ENCODE measurements around the gene CD79A. TPM values are rescaled to one million over a fixed set of nuclear protein-coding genes. Genes with fewer than 3 reads are reported as not detected.

Gene CD79A
- total and polyA plus RNA-seq, 4 donors, result 0.22 to 0.59 (median 0.44) TPM; not detected in 1

GRCh38 chr19:41892173-41892902 is 15.3 kb downstream of the CD79A start:
- H3K9me3 ChIP-seq (ENCODE audit: control insufficient read depth, insufficient read depth, low read length), result no peaks in the 10 kb centered on the region
- 86% methylated on average over 28 of the region's 34 CpGs for WGBS (ENCODE audit: insufficient coverage)
- H3K36me3 ChIP-seq (ENCODE audit: control insufficient read depth, insufficient read depth, low read length), result peaks cover 80% of the 10 kb centered on the region
- no peak overlapping the region for H3K4me3 ChIP-seq (ENCODE audit: low read depth, low read length)
- peaks cover 9% of the 10 kb centered on the region for H3K4me1 ChIP-seq (ENCODE audit: control insufficient read depth, insufficient read depth, low read length)
- H3K27me3 ChIP-seq (ENCODE audit: control insufficient read depth, insufficient read depth, low read length), result no peaks in the 10 kb centered on the region
- DNase-seq (ENCODE audit: low read depth in 4 of 6, low spot score in 6 of 6), result no peak
- no peak overlapping the region for H3K27ac ChIP-seq (ENCODE audit: low read depth, low read length)

DNA sequence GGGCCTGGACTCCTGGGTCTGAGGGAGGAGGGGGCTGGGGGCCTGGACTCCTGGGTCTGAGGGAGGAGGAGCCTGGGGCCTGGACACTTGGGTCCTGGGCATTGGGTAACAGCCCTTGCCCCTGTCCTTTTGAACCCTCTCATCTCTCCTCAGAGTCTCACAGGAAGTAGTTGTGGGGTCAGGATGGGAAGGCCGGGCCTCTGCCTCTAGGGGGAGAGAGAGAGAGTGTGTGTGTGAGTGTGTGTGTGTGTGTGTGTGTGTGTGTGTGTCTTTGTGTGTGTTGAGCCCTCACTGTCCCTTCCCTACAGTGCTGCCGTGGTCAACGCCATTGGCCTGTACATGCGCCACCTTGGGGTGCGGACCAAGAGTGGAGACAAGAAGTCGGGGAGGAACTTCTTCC is 16.8 kb downstream of the CD79A start:
- no peak overlapping the region for H3K4me3 ChIP-seq (ENCODE audit: low read depth, low read length)
- H3K36me3 ChIP-seq (ENCODE audit: control insufficient read depth, insufficient read depth, low read length), result peaks cover 80% of the 10 kb centered on the region
- H3K27ac ChIP-seq (ENCODE audit: low read depth, low read length), result no peak overlapping the region
- no peaks in the 10 kb centered on the region for H3K9me3 ChIP-seq (ENCODE audit: control insufficient read depth, insufficient read depth, low read length)
- no peaks in the 10 kb centered on the region for H3K4me1 ChIP-seq (ENCODE audit: control insufficient read depth, insufficient read depth, low read length)
- no peaks in the 10 kb centered on the region for H3K27me3 ChIP-seq (ENCODE audit: control insufficient read depth, insufficient read depth, low read length)
- WGBS (ENCODE audit: insufficient coverage), result 61% methylated on average over 6 of the region's 6 CpGs
- no peak for DNase-seq (ENCODE audit: low read depth in 4 of 6, low spot score in 6 of 6)

GRCh38 chr19:41894350-41894749 is 17.3 kb downstream of the CD79A start:
- no peak for DNase-seq (ENCODE audit: low read depth in 4 of 6, low spot score in 6 of 6)
- Histone ChIP-seq H3K9me3 (ENCODE audit: control insufficient read depth, insufficient read depth, low read length) (no peaks in the 10 kb centered on the region), H3K27me3 (ENCODE audit: control insufficient read depth, insufficient read depth, low read length) (no peaks in the 10 kb centered on the region), H3K27ac (ENCODE audit: low read depth, low read length) (no peak overlapping the region), H3K4me1 (ENCODE audit: control insufficient read depth, insufficient read depth, low read length) (no peaks in the 10 kb centered on the region), H3K4me3 (ENCODE audit: low read depth, low read length) (no peak overlapping the region), H3K36me3 (ENCODE audit: control insufficient read depth, insufficient read depth, low read length) (peaks cover 78% of the 10 kb centered on the region)
- WGBS (ENCODE audit: insufficient coverage), result 95% methylated on average over 13 of the region's 14 CpGs

GRCh38 chr19:41895745-41896580 is 18.9 kb downstream of the CD79A start:
- DNase-seq (ENCODE audit: low read depth in 4 of 6, low spot score in 6 of 6), result no peak
- H3K9me3 ChIP-seq (ENCODE audit: control insufficient read depth, insufficient read depth, low read length), result no peaks in the 10 kb centered on the region
- H3K36me3 ChIP-seq (ENCODE audit: control insufficient read depth, insufficient read depth, low read length), result peaks cover 73% of the 10 kb centered on the region
- no peak overlapping the region for H3K27ac ChIP-seq (ENCODE audit: low read depth, low read length)
- whole genome bisulfite sequencing (ENCODE audit: insufficient coverage), result 82% methylated on average over 16 of the region's 19 CpGs
- H3K27me3 ChIP-seq (ENCODE audit: control insufficient read depth, insufficient read depth, low read length), result no peaks in the 10 kb centered on the region
- no peak overlapping the region for H3K4me3 ChIP-seq (ENCODE audit: low read depth, low read length)
- no peaks in the 10 kb centered on the region for H3K4me1 ChIP-seq (ENCODE audit: control insufficient read depth, insufficient read depth, low read length)

- Histone ChIP-seq H3K4me3 (ENCODE audit: low read depth, low read length) (no peak overlapping the region), H3K27ac (ENCODE audit: low read depth, low read length) (no peak overlapping the region), H3K36me3 (ENCODE audit: control insufficient read depth, insufficient read depth, low read length) (peaks cover 78% of the 10 kb centered on the region), H3K27me3 (ENCODE audit: control insufficient read depth, insufficient read depth, low read length) (no peaks in the 10 kb centered on the region), H3K4me1 (ENCODE audit: control insufficient read depth, insufficient read depth, low read length) (no peaks in the 10 kb centered on the region), H3K9me3 (ENCODE audit: control insufficient read depth, insufficient read depth, low read length) (no peaks in the 10 kb centered on the region)
- no CpG with 5 or more reads among the region's 1 CpG for WGBS (ENCODE audit: insufficient coverage)
- DNase-seq (ENCODE audit: low read depth in 4 of 6, low spot score in 6 of 6), result no peak
Measured at GRCh38 chr19:41896581-41896942, 19.5 kb downstream of the CD79A start.

GRCh38 chr19:41897181-41897580 is 20.1 kb downstream of the CD79A start:
- H3K27me3 ChIP-seq (ENCODE audit: control insufficient read depth, insufficient read depth, low read length), result no peaks in the 10 kb centered on the region
- H3K36me3 ChIP-seq (ENCODE audit: control insufficient read depth, insufficient read depth, low read length), result peaks cover 78% of the 10 kb centered on the region
- no CpG with 5 or more reads among the region's 3 CpGs for WGBS (ENCODE audit: insufficient coverage)
- no peaks in the 10 kb centered on the region for H3K4me1 ChIP-seq (ENCODE audit: control insufficient read depth, insufficient read depth, low read length)
- no peak overlapping the region for H3K27ac ChIP-seq (ENCODE audit: low read depth, low read length)
- H3K9me3 ChIP-seq (ENCODE audit: control insufficient read depth, insufficient read depth, low read length), result no peaks in the 10 kb centered on the region
- no peak for DNase-seq (ENCODE audit: low read depth in 4 of 6, low spot score in 6 of 6)
- no peak overlapping the region for H3K4me3 ChIP-seq (ENCODE audit: low read depth, low read length)

DNA sequence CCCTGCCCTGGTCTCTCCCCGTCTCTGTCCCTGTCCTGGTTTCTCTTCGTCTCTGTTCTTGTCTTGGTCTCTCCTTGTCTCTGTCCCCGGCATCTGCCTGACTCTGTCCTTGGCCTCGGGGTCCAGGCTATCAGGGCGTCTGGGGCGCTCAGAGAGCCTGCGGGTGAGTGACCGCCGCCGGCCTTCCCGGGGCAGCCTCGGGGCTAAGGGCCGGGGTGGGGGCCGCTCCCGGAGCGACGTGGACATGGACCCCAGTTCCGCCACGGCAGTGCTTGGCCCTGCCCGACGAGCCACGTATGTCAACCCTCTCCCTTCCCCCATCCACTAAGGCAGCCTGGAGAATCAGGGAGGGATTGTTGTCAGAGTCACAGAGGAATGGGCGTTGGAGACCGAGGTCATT is 20.7 kb downstream of the CD79A start:
- 91% methylated on average over 14 of the region's 24 CpGs for WGBS (ENCODE audit: insufficient coverage)
- Histone ChIP-seq H3K27ac (ENCODE audit: low read depth, low read length) (no peak overlapping the region), H3K36me3 (ENCODE audit: control insufficient read depth, insufficient read depth, low read length) (peaks cover 78% of the 10 kb centered on the region), H3K4me3 (ENCODE audit: low read depth, low read length) (no peak overlapping the region), H3K4me1 (ENCODE audit: control insufficient read depth, insufficient read depth, low read length) (no peaks in the 10 kb centered on the region), H3K27me3 (ENCODE audit: control insufficient read depth, insufficient read depth, low read length) (no peaks in the 10 kb centered on the region), H3K9me3 (ENCODE audit: control insufficient read depth, insufficient read depth, low read length) (no peaks in the 10 kb centered on the region)
- no peak for DNase-seq (ENCODE audit: low read depth in 4 of 6, low spot score in 6 of 6)

DNA sequence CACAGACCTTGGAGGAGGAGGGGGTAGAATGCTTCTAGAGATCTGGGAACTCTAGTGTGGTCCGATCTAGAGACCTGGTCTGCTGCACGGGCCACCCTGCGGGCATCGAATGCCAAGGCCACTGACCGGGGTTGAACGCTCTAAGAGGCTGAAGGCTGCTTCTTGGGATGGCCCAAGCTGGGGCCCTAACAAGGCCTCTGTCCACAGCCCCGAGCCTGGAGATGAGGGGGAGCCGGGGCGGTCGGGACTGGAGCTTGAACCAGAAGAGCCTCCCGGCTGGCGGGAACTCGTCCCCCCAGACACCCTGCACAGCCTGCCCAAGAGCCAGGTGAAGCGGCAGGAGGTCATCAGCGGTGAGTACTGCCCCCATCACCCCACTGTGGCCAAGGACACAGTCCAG is 21.2 kb downstream of the CD79A start:
- H3K36me3 ChIP-seq (ENCODE audit: control insufficient read depth, insufficient read depth, low read length), result peaks cover 78% of the 10 kb centered on the region
- H3K4me3 ChIP-seq (ENCODE audit: low read depth, low read length), result no peak overlapping the region
- DNase-seq (ENCODE audit: low read depth in 4 of 6, low spot score in 6 of 6), result no peak
- 95% methylated on average over 12 of the region's 15 CpGs for WGBS (ENCODE audit: insufficient coverage)
- H3K9me3 ChIP-seq (ENCODE audit: control insufficient read depth, insufficient read depth, low read length), result no peaks in the 10 kb centered on the region
- no peaks in the 10 kb centered on the region for H3K4me1 ChIP-seq (ENCODE audit: control insufficient read depth, insufficient read depth, low read length)
- H3K27me3 ChIP-seq (ENCODE audit: control insufficient read depth, insufficient read depth, low read length), result no peaks in the 10 kb centered on the region
- H3K27ac ChIP-seq (ENCODE audit: low read depth, low read length), result no peak overlapping the region

- Histone ChIP-seq H3K27me3 (ENCODE audit: control insufficient read depth, insufficient read depth, low read length) (no peaks in the 10 kb centered on the region), H3K4me1 (ENCODE audit: control insufficient read depth, insufficient read depth, low read length) (no peaks in the 10 kb centered on the region), H3K9me3 (ENCODE audit: control insufficient read depth, insufficient read depth, low read length) (no peaks in the 10 kb centered on the region), H3K4me3 (ENCODE audit: low read depth, low read length) (no peak overlapping the region), H3K27ac (ENCODE audit: low read depth, low read length) (no peak overlapping the region), H3K36me3 (ENCODE audit: control insufficient read depth, insufficient read depth, low read length) (peaks cover 83% of the 10 kb centered on the region)
- DNase-seq (ENCODE audit: low read depth in 4 of 6, low spot score in 6 of 6), result no peak
- 90% methylated on average over 19 of the region's 21 CpGs for WGBS (ENCODE audit: insufficient coverage)
Measured at GRCh38 chr19:41901707-41902360, 24.8 kb downstream of the CD79A start.

Measured in spinal cord (tissue), 10 donors.